Measurements from ENCODE around the gene SP140L.
A peak's percentile ranks its signal among the peaks of the same experiment; 100 is the strongest.
"Not testable (repeated sequence)": the region's sequence is repeated elsewhere in the genome, so short reads cannot be mapped to it uniquely, and the experiment has no call there.

SP140L gene

GRCh38 chr2:230324503-230324902 lies 2.5 kb upstream of the SP140L start:
- DNase-seq = no peak

- DNase-seq = no peak
Measured at GRCh38 chr2:230325316-230326243, 1.4 kb upstream of the SP140L start.

GRCh38 chr2:230327418-230328154 lies 593 bp downstream of the SP140L start:
- DNase-seq = no peak

- DNase-seq = no peak
Measured at GRCh38 chr2:230328155-230328458, 1.1 kb downstream of the SP140L start.

GRCh38 chr2:230329946-230330605 lies 3.1 kb downstream of the SP140L start:
- no peak for DNase-seq

- no peak for DNase-seq
Measured at GRCh38 chr2:230330725-230331124, 3.7 kb downstream of the SP140L start.

GRCh38 chr2:230335461-230335863 lies 8.5 kb downstream of the SP140L start:
- no peak for DNase-seq

GRCh38 chr2:230335864-230336506 lies 9.0 kb downstream of the SP140L start:
- no peak for DNase-seq

GRCh38 chr2:230341936-230342528 lies 15.0 kb downstream of the SP140L start:
- DNase-seq = peak; percentile 39

GRCh38 chr2:230343041-230343624 lies 16.1 kb downstream of the SP140L start:
- not testable (repeated sequence) for DNase-seq

- no peak for DNase-seq
Measured at GRCh38 chr2:230343747-230344146, 16.8 kb downstream of the SP140L start.

- no peak for DNase-seq
Measured at GRCh38 chr2:230346465-230346864, 19.5 kb downstream of the SP140L start.

GRCh38 chr2:230346921-230347533 lies 20.0 kb downstream of the SP140L start:
- no peak for DNase-seq

- DNase-seq = peak; percentile 28
Measured at GRCh38 chr2:230347659-230348305, 20.8 kb downstream of the SP140L start.

GRCh38 chr2:230348787-230349186 lies 21.8 kb downstream of the SP140L start:
- DNase-seq = no peak

GRCh38 chr2:230356084-230356483 lies 29.1 kb downstream of the SP140L start:
- DNase-seq = no peak

- no peak for DNase-seq
Measured at GRCh38 chr2:230358305-230358704, 31.3 kb downstream of the SP140L start.

- no peak for DNase-seq
Measured at GRCh38 chr2:230360028-230360427, 33.0 kb downstream of the SP140L start.

- DNase-seq = no peak
Measured at GRCh38 chr2:230362030-230362691, 35.2 kb downstream of the SP140L start.

- no peak for DNase-seq
Measured at GRCh38 chr2:230382108-230382507, 55.1 kb downstream of the SP140L start.

- DNase-seq = no peak
Measured at GRCh38 chr2:230383453-230383852, 56.5 kb downstream of the SP140L start.

Data from activated effector memory CD4-positive, alpha-beta T cell treated with Interleukin-2 at 50 U/mL for 16 hours (primary cell).